GM21717 (cell line): ENCODE data around the gene DCST2.

Experiments used
- ATAC-seq: cut with Tn5 transposase; IDR thresholded peaks from one replicate; pipeline ENCODE4 v1.9.1; 2021; ENCODE audit warnings: mild to moderate bottlenecking, moderate library complexity; ENCODE audit not compliant: unreplicated experiment

DCST2 gene

DNA sequence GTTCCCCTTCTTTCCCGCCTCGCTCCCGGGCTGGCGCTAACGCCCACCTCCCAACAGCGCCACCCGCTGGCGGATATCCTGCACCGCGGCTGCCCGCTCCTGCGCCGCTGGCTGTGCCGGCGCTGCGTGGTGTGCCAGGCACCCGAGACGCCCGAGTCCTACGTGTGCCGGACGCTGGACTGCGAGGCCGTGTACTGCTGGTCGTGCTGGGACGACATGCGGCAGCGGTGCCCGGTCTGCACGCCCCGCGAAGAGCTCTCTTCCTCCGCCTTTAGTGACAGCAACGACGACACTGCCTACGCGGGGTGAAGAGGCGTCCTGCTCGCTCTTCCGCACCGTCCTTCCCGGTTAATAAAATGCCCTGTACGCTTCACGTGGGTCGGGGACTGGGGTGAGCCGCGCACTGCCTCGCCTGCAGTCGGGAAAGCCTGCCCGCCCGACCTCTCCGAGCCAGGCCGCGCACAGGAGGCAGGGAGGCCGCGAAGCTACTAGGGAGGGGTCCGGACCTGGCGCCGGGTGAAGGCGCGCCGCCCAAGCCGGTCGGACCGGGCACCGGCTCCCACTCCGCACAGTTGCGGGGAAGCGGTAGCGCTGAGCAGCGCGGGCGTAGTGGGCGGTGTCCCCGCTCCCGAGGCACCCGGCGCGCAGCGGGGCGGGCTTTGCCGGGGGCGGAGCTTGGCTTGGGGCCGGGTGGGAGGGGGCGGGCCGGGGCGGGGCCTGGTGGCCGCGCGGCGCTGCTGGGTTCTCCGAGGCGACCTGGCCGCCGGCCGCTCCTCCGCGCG is 17.2 kb upstream of the DCST2 start, which contains the start of gene ADAM15:
ADAM15 (plus strand) TSS at position 757 of the 782 bp plus-strand sequence. CDS start 71 bp downstream, outside the sequence.
- ATAC-seq: peak; percentile 52

DNA sequence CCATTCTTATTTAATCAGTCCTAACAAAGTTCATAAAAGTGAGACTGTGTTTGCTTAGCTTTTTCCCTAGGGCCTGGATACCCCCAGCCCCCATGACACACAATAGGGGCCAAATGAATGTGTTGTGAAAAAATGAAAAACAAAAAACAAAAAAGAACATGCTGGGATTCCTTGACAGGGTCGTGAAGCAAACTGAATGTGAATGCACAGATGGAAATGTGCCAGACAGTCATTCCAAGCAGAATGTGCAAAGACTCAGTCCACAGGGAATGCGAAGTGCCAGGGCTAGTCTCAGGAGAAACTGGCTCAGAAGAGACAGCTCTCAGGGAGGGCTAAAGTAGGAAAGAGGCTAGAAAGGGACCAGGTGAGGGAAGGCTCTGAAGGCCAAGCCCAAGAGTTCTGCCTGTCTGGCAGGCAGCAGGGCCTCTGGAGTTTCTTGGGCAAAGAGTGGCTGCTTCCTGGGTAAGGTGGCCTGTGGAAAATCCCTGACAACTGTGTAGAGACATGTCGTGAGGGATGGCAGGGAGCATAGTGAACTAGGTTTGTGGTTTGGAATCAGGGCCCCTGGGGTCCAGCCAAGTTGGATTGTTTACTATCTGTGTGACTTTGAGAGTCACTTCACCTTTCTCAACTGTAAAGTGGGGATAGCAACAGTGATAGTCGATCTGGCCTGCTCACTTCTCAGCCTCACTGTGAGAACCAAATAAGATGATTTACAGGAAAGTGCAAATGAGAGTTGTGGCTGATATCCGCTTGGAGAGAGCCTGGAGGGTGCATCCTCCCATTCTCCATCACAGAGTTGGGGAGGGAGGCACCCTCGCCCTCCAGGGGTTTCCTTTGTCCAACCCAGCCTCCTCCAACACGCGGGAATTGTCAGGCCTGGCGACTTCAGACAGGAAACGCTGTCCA is 16.3 kb upstream of the DCST2 start:
- ATAC-seq: no peak

DNA sequence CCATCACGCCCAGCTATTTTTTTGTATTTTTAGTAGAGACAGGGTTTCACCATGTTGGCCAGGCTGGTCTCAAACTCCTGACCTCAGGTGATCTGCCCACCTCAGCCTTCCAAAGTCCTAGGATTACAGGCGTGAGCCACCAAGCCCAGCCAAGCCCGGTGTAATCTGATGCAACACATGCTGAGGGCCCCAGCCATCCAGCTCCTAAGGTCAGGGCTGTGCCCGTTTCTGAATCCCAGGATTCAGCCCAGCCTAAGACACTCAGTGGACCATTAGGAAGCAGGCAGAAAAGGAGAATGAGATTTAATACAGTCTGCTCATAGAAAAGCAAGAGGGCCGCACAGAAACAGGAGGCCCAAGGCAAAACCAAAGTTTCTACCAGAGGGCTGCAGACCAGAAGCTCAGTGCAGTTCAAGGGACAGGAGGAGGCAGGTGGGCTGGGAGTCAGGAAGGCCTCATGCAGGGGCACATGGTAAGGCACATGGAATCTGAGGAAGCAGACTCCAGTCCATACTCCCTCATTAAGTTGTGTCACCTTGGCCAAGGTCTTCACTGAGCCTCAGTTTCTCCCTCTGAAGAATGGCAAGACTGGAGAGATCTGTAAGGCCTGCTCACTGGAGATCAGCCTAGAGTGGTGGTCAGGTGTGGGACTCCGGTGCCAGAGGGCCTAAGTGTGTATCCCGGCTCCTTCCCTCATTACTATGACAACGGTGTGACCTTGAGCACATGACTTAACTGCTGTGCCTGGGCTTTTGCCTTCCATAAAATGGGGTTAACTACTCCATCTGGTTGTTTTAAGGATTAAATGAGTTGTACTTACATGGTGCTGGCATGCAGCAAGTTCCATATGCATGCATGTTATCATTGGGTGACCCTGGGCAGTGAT is 15.1 kb upstream of the DCST2 start:
- ATAC-seq: no peak

DNA sequence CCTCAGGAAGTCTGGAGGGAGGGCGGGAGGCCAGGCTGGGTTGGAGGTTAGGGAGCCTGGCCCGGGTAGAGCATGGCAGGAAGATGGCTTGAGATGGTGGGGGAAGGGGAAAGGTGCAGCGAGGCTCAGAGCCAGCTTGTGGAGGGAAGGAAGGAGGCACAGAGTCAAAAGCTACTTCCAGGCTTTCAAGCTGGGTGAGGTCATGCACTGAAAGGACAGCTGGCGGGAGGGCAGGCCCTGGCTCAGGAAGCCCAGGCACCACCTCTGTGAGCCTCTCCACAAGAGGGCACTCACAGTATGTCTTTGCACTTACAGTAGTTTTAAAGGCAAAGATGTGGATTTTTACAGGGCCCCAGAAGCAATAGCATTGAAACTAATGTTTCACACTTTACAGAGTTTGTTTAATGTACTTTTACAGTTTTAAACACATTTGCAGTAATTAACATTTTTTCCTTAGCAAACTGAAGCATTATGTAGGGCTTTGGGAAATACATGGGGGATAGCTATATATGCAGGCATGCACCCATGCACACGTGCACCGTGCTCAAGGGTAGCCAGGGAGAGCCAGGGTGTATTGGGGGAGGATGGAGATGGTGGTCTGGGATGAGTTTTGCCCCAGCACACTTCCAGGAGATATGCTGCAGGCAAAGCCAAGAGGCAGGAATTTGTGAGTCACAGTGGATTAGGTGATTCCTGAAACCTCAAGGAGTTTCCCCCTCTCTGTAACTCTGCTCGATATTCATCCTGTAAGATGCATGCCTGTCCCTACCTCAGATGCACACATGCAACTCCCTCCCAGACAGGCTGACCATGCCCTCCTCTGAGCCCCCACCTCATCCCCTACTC is 11.5 kb upstream of the DCST2 start:
- ATAC-seq: no peak

DNA sequence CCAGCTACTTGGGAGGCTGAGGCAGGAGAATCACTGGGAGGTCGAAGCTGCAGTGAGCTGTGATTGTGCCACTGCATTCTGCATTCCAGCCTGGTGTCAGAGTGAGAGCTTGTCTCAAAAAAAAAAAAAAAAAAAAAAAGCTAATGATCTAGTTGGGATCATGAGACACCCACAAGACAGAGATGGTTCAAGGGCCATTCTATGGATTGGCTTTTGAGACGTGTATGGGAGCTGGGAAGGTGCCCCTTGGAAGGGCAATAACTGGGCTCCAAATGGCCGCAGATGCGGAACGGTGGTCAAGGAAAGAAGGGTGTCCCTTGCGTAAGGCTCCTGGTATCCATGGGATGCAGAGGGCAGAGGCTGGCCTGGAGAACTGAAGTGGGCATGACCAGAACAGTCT is 10.8 kb upstream of the DCST2 start:
- ATAC-seq: no peak

DNA sequence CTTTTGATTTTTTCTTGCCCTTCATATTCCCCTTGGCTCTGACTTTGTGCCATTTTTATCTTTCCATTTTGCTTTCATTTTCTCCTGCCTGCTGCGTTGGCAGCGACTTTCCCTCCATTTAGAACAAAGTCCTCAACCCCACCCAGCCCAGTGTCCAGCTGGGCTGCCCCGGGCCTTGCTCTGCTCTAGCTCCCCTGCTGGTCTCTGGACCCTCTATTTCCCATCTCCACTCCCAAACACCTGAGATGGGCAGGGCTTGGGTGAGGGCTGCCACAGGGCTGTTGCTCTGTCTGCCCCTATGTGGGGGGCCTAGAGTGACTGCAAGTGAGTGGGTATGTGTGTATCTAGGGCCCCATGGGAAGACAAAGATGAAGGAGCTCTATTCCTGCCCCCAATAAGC is 10.2 kb upstream of the DCST2 start:
- ATAC-seq: no peak

DNA sequence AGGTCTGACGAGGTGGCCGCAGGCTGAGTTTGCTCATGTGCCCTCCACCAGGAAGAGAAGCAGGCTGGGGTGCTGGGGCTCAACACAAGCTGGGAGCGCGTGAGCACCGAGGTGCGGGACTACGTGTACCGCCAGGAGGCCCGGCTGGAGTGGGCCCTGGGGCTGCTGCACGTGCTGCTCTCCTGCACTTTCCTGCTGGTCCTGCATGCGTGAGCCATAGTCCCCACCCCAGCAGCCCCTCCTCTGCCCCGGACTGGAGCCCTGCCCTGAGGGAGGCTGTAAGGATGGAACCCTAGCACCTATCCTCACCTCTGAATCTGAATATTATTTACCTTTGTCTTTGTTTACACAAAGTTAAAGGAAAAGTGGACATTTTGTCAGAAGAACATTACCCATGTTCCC is 9.7 kb upstream of the DCST2 start:
- ATAC-seq: no peak

DNA sequence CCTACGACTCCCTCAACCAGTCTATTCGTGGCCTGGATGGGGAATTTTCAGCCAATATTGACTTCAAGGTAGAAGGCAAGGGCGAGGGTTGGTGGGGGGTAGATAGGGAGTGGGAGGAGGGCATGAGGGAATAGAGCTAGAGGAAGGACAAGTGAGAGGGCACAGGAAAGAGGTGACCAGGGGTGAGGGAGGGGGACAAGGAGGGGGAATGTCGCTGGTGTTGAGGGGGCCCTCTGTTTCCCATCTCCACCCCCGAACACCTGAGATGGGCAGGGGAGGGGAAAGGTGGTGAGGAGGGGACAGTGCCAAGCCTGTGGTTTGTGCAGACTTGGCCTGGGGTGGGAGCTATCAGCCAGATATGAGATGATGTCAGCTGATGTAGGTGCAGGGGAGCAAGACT is 9.2 kb upstream of the DCST2 start:
- no peak for ATAC-seq

DNA sequence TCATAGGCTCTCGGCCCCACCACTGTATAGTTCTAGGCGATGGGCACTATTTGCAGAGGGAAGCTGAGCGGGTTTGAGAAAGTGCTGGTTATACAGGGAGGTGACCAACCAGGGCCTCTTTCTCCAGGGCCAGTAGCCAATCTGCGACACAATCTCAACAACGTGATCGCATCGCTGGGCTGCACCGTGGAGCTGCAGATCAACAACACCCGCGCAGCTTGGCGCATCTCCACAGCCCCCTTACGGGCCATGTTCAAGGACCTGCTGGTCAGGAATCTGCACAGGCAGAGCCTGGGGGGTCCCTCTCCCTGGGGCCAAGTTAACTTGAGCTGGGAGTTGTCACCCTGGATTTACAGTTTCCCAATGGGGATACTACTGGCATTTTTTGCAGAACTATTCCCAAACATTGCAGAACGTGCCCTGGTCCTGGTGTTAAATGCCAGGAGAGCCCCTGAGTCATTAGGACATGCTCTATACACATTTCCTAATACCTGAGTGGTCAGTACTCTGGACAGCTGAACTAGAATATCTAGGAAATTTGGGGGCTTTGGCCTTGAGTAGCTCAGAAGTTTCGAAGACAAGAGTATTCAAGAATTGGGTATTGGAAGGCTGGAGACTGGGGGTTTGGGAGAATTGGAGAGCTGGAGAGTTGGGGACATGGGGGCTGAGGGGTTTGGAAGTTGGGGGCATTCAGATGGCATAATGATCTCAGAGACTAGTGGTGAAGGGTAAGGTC is 6.9 kb upstream of the DCST2 start:
- no peak for ATAC-seq

DNA sequence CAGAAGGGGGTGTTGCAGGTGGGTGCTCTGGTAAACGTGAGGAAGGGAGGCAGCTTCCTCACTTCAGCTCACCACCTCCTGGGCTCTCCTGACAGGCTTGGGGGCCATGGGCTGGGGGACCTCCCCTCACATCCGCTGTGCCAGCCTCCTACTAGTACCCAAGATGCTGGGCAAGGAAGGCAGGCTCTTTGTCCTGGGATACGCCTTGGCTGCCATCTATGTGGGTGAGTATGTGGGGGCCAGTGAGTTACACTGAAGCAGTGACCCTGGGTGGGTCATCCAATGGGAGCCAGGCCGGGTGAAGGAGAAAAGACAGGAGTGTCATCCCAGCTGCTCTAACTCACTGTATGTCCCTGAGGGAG is 5.7 kb upstream of the DCST2 start:
- ATAC-seq: no peak

DNA sequence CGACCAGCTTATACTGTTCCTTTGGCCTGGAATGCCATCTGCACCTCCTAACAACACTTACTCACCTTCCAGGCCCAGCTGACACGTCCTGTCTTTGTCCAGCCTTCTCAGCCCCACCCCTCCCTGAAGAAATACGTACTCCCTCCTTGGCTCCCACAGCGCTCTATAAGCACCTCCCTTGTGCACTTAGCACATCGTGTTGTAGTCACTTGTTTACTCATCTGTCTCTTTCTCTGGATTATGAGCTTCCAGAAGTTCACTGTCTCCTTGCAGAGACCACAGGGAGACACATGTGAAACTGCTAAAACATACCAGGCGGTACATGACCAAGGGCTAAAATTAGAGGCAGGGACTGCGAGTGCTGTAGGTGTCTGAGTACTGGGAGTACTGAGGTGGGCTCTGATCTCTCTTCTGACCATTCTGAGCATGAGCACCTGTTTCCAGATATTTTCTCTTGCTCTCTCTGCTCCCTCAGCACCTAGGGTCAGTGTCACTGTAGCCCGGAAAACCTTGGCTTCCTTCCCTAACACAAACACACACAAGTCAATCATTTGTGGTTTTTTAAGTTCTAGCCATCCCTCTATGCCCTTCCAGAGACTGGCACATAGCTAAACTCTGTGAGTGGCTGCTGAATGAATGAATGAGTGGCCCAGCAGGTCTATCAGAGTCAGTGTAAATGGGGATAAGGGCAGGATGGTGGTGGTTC is 5.2 kb upstream of the DCST2 start:
- ATAC-seq: no peak

DNA sequence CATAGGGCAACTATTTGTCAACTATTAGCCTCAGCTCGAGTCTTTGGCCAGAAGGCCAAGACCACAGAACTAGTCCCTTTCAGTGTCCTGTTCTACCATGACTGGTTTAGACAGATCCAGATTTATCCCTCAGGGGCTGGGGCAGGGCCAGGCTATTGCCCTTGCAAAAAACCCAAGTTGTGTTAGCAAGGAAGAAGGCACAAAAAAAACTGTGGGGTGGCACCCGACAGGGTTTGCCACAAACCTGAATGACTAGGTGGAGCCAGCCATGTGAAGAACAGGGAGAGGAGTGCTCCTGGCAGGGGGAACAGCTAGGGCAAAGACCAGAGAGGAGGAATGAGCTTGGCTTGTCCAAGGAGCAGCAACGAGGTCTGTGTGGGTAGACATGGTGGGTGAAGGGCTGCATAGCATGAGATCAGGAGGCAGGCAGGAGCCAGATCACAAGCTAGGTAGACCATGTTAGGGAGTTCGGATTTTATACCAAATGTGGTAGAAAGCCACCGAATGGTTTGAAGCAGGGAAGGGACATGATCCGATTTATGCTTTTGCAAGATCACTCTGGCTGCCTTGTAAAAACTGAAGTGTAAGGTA is 4.4 kb upstream of the DCST2 start:
- no peak for ATAC-seq

DNA sequence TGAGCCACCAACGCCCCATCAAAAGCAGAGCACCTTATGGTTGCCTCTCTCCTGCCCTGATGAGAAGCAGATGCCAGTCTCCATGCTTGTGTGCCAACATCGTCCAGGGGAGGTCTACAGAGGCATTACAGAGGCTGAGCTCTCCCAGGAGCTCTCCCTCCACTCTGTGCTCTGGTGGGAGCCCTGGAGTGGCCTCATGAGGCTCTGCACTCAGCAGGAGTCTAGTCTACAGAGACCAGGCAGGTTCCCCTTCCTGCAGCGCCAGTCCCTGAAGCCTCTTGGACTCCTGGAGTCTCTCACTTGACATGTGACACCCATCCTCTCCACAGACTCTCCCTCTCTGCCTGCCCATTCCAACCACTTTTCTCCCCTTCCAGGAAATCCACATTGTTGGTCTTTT is 3.5 kb upstream of the DCST2 start:
- no peak for ATAC-seq

DNA sequence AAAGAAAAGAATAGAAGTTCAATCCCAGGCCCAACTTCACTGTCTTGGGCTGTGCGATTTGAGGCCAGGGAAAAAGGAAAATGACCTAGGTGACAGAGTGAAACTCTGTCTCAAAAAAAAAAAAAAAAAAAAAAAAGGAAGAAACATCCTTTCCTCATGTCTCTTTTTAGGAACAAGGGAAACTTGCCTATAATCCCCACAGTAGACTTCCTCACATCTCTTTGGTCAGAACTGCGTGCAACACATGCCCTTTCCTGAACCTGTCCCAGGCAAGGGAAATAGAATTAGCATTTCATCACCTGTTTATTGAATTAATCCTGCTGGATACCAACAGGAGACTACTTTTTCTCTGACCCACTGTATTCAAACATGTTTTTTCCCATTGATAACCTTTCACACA is 2.4 kb upstream of the DCST2 start:
- no peak for ATAC-seq

DNA sequence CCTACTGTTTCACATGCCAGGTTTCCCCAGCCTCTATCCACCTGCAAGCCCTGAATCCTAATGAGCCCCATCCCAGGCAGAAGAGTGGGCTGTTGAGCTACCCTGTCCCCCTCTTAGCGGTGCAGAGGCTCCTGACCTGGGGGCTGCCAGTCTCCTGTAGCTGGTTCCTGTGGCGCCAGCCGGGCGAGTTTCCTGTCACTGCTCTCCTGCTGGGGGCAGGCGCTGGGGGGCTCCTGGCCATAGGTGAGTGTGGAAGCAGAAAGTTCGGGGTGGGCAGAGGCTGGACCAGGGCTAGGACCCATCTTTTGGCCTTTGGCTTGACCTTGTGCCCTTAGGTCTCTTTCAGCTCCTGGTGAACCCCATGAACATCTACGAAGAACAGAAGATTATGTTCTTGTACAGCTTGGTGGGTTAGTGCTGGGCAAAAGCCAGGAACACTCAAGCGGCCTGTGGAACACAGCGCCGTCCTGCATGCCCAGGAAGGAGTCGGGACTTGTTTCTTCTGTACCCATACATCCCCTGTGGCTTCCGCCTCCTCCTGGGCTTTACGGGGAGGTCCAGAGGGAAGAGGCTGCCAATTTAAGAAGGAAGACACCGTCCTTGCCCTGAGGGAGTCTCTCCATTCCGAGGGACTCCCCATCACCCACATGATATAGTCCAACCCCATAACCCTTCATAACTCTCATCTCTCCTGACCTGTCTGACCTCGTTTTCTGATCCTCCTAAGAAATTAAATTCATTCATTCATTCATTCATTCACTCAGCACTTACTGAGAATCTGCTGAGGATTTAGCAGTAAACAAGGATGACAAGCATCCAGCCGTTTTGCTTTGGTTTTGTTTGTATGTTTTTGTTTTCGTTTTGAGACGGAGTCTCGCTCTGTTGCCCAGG is 982 bp upstream of the DCST2 start:
- ATAC-seq: no peak

DNA sequence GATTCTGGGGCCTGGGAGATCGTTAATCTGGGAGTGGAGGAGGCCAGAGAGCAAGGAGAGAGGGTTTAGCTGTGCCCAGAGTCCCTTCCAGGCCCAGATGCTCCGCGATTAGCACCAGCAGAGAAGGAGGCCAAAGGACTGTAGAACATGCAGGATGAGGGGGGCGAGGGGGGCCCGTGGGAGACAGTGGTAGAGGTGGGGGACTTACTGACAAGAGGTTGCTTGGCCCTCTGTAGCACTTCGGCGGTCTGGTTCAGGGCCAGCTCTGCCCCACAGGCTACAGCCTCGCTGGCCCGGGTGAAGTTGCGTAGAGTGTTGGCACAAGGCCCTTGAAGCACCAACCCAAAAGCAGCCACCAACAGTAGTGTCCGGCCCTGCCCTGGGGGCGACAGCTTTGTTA is 695 bp downstream of the DCST2 start:
- no peak for ATAC-seq

DNA sequence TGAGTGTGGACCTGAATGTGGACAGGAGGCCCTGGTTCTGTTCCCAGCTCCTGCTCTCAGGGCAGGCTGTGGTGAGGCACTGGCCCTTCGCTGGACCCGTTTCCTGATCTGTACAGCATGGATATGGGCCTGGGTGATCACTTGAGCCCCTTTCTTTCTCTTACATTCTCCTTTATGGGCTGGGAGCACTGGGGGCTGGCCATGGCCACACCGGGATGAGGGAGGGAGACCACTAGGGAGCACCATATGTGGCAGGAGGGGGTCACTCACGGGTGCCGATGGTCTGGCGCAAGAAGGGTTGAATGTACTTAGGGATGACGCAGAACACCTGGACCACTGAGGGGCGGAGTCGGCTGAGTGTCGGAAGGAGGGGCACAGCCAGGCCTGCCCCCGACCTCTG is 2.7 kb downstream of the DCST2 start:
- no peak for ATAC-seq
